Erythroblast (primary cell): ENCODE data around the gene HDAC7.

Source experiments
- DNase-seq, 2 experiments: peaks; one replicate each; lab custom pipeline; 2025; lab: John Stamatoyannopoulos, UW
- GATA1 ChIP-seq: IDR thresholded peaks from 2 replicates; pipeline ENCODE4 v1.6.1; 2011; ENCODE audit warnings: low read depth, mild to moderate bottlenecking, control low read depth, low read length, moderate library complexity
- POLR2A ChIP-seq: IDR thresholded peaks from 2 replicates; pipeline ENCODE4 v1.6.1; 2011; ENCODE audit warnings: mild to moderate bottlenecking, low read length

The HDAC7 gene

GRCh38 chr12:47781479-47782371, 38.0 kb downstream of the HDAC7 start:
- peak in 1 of 2 experiments; percentile 24 for DNase-seq
- TF ChIP-seq POLR2A (no peak), GATA1 (no peak)

- DNase-seq = no peak
- no peak for TF ChIP-seq POLR2A
- TF ChIP-seq GATA1 = no peak
These were observed 39.7 kb downstream of the HDAC7 start for GRCh38 chr12:47779943-47780504.

- peak; percentile 88 to 94 for DNase-seq
- no peak for TF ChIP-seq POLR2A
- TF ChIP-seq GATA1 = no peak
These were observed 40.3 kb downstream of the HDAC7 start for GRCh38 chr12:47779301-47779942.

- no peak for TF ChIP-seq GATA1
- peak; percentile 36 to 49 for DNase-seq
These were observed 40.8 kb downstream of the HDAC7 start for GRCh38 chr12:47778881-47779280.

- peak; percentile 70 to 91 for DNase-seq
- TF ChIP-seq POLR2A (no peak), GATA1 (no peak)
These were observed 41.8 kb downstream of the HDAC7 start for GRCh38 chr12:47777741-47778558.

- DNase-seq = no peak
- TF ChIP-seq POLR2A (no peak), GATA1 (no peak)
These were observed 42.6 kb downstream of the HDAC7 start for GRCh38 chr12:47777151-47777550.

- DNase-seq = peak; percentile 75 to 76
These were observed 43.1 kb downstream of the HDAC7 start for GRCh38 chr12:47776471-47777143.

GRCh38 chr12:47775100-47775911, 44.4 kb downstream of the HDAC7 start:
- peak; percentile 92 to 93 for DNase-seq
- TF ChIP-seq POLR2A = peak; percentile 85
- no peak for TF ChIP-seq GATA1

More at GRCh38 chr12:47776471-47777143, 43.1 kb downstream of the HDAC7 start:
- TF ChIP-seq POLR2A (no peak), GATA1 (no peak)

- peak; percentile 58 to 71 for DNase-seq
- no peak for TF ChIP-seq GATA1
- no peak for TF ChIP-seq POLR2A
These were observed 45.0 kb downstream of the HDAC7 start for GRCh38 chr12:47774663-47775062.

GRCh38 chr12:47773858-47774580, 45.7 kb downstream of the HDAC7 start:
- TF ChIP-seq GATA1 = no peak
- peak; percentile 3 for TF ChIP-seq POLR2A

More at GRCh38 chr12:47773858-47774580, 45.7 kb downstream of the HDAC7 start:
- DNase-seq = peak in 1 of 2 experiments; percentile 68
